ENCODE results near the gene SZRD1.

Gene SZRD1

DNA sequence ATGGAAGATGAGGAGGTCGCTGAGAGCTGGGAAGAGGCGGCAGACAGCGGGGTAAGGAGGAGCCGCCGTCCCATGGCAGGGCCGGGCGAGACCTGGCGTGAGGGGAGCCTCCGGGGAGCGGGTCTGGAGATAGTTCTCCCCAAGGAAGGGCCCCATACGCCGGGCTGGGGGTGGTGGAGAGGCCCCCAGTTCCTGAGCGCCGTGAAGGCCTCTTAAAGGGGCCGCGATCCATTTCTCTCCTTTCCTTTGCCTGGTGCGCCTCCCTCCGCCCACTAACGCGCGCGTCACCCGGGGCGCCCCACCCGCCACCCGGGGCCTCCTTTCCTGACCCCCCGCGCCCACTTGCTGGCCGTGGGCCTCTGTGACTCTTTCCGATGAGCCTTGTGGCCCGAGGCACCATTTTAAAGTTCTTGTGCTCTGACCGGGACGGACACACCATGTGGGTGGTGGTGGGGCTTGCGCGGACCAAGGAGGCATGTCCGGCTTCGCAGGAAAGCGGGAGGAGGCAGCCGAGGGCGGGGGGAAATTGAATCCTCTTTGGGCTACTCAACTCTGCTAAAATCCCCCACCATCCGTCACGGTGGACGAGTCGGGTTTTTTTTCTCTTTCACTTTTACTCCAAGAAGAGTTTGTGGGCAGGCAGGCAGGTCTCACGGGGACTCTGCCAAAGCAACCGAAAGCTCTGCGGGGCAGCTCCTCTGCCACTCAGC is 371 bp downstream of the SZRD1 start:
- peak; percentile 90 for DNase-seq (ENCODE audit: low spot score)

DNA sequence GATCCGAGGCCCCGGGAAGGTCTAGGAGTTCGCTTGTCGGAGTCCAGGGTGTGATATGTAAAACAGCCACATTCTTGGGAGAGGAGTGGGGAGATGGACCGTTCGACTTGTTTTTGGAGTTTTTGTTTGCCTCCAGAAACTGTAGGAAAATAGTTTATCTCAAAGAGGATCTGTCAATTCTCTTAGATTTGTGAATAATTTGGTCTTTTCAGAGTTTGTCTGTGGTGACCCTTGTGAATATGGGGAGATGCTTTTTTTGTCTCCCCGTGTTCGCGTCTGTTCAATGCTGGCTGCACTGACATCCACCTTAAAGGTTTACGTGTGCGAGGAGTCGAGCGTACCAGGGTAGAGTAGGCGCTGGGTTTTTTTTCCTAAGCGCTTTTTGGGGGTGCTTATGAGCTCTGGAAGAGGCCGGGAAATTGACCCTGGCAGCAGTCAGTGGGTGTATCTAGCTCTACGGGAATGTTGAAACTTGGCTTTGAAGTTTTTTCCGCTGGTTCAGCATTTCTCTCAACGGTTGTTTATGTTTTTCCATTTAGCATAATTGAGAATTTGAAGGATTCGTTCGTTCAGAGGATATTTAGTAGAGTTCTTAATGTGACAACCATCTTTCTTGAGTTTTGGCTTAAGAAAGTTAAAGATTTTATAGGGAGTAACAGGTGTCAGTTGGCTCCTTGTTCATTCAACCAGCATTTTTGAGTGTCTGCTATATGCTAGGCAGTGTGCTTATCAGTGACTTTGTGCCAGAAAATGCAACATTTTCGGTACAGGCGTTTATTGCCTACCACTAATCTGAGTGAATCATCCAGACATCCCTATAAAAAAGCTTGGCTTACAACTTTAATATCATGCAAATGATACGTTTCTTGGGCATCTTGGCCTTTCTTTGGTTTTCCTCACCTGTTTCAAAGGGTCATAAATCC is 1.2 kb downstream of the SZRD1 start:
- DNase-seq (ENCODE audit: low spot score) = no peak

DNA sequence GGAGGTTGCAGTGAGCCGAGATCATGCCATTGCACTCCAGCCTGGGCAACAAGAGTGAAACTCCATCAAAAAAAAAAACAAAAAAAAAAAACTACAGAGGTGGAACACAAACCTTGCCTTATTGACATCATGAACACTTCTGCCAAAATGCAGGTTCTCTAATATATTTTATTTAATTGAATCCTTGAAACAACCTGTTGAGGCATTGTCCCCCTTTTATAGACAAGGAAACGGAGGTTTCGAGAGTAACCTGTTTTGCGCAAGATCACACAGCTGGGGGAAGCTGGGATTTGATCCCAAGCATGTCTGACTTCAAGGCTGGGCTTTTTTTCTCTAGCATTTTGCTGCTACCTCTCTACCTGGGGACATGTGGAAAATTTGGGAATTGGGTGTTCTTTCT is 2.8 kb downstream of the SZRD1 start:
- DNase-seq (ENCODE audit: low spot score) = no peak

DNA sequence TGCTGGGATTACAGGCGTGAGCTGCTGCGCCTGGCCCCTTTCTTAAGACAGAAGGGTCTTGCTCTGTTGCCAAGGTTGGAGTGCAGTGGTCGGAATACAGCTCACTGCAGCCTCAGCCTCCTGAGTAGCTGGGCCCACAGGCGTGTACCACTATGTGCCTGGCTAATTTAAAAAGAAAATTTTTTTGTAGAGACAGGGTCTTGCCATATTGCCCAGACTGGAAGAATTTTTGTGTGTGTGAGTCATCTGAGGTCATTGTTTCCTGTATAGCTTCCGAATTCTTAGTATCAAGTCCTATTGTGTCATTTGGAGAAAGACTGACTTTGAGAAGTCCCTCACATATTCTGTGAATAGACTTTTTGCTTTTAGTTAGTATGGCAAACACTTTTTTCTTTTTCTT is 4.7 kb downstream of the SZRD1 start:
- DNase-seq (ENCODE audit: low spot score) = no peak

DNA sequence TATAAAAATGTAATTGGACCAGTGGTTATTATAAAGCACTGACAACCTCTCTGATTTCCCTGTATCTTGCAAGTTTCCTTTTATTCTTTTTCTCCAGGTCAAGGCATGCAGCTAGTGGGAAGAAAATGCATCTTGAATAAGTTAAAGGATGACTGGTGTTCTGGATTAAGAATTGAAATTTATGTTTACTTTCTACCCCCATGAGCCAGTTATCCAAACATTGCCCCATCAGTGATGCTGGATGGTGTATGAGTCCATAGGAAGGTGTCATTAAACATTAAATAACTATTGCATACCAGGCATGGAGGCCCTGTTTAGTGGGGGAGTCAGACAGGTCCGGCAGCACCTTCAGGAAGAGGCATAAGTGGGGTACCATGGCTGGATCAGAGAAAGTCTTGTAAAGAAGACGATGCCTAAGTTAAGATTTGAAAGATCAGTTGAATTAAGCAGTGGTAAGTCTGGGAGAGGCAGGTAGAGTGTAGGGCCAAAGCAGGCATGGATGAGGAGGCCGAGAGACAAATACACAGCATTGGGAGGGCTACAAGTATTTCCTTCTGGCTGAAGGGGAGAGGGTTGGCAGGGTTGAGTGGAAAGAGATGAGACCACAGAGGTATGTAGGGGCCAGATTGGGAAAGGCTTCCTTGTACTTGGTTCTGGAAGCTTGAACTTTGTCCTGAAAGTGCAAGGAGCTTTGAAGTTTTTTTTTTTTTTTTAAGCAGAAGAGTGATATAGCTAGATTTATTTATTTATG is 5.7 kb downstream of the SZRD1 start:
- DNase-seq (ENCODE audit: low spot score) = no peak

DNA sequence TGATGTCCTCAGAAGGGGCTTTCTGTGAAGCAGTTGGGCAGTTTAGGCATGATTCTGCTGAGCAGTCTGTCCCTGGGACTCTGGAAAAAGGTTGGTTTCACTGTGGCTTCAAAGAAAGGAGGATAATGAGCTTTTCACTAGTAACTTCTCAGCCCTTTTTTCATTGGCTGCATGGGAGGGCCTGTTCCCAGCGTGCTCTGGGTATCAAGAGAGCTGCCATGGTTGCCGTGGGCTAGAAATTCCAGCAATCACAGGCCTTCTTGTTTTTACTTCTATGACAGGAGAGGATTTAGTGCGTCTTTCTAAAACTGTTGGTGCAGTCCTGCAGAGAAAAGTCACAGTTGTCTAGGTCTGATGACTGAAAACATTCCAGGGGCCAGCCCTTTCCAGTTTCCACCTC is 7.2 kb downstream of the SZRD1 start:
- DNase-seq (ENCODE audit: low spot score) = no peak

DNA sequence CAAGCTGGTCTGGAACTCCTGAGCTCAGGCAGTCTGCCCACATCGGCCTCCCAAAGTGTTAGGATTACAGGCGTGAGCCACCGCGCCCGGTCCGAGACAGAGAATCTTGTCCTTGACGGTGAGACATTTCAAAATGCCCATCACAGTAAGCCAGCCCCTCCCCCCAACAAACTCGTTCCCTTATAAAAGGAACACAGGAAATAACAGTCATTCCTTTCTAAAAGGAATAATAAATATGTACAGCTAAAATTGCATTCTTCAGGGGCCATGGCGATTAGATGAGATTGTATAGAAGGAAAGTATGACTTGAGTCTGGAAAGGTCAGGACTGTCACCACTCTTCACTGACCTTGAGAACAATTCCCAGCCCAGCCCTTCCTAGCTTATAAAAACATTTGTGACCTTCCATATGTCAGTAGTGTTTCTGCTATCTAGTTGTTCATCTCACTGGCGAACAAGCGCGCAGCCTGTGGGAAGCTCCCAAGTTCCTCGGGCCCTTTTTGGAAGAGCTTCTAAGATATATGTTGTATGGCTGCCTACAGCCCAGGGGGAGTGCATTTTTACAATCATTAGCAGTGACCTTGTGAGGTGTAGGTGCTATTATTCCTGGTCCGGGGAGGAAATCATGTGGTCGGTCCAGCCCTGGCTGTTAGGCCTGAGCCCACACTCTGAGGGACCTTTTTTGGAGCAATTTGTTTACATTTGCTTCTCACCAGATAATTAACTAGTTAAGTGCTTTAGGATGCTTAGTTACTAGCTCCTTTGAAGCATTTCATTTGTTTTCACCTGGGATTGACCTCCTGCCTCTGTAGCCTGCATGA is 8.7 kb downstream of the SZRD1 start:
- DNase-seq (ENCODE audit: low spot score) = no peak

DNA sequence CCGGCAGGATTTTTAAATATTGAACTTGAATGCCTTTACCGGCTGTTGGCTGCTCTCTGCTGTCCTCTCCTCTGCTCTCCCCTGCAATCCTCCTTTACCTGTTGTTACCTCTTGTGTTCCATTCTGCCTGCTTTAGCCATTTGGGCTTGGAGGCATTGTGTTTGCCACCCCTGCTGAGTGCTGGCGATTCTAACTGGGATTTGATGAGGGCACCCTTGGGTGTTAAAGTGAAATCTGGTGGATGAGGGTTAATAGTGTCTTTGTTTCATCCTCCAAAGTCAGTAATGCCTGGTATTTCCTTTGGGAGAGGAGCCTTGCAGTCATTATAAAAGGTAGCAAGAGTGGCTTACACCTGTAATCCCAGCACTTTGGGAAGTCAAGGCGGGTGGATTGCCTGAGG is 9.9 kb downstream of the SZRD1 start:
- no peak for DNase-seq (ENCODE audit: low spot score)

DNA sequence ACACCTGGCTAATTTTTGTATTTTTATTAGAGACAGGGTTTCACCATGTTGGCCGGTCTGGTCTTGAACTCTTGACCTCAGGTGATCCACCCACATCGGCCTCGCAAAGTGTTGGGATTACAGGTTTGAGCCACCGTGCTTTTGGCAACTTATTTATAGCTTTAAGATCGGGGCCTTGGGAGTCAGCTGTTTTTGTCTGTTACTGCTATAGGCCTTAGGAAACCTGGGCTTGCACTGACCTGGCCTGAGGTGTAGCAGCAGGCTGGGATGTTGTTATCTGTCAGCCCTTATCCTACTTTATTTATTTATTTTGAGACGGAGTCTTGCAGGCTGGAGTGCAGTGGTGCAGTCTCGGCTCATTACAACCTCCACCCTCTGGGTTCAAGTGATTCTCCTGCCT is 11.4 kb downstream of the SZRD1 start:
- no peak for DNase-seq (ENCODE audit: low spot score)

DNA sequence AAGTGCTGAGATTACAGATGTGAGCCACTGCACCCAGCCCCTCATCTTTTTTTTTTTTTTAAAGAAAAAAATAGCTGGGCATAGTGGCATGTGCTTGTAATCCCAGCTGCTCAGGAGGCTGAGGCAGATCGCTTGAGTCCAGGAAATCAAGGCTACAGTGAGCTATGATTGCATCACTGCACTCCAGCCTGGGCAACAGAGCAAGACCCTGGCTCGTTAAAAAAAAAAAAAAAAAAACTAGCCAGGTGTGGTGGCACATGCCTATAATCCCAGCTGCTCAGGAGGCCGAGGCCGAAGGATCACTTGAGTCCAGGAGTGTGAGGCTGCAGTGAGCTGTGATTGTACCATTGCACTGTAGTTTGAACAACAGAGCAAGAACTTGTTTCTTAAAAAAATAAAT is 13.8 kb downstream of the SZRD1 start:
- no peak for DNase-seq (ENCODE audit: low spot score)

DNA sequence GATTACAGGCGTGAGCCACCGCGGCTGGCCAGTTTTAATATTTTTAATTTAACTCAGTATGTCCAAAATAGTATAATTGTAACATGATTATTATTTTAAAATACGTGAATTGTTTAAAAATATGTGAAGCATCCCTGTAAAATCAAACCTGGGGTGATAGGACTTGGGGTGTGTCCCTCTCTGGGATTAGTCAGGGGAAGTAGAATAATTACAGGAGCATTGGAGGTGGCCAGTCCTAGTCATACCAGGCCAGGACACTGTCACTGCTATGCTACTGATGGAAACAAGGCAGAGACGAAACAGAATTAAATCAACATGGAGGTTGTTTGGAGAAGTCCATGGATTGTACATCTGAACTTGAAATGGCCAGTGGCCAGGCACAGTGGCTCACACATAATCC is 16.8 kb downstream of the SZRD1 start:
- DNase-seq (ENCODE audit: low spot score) = no peak

DNA sequence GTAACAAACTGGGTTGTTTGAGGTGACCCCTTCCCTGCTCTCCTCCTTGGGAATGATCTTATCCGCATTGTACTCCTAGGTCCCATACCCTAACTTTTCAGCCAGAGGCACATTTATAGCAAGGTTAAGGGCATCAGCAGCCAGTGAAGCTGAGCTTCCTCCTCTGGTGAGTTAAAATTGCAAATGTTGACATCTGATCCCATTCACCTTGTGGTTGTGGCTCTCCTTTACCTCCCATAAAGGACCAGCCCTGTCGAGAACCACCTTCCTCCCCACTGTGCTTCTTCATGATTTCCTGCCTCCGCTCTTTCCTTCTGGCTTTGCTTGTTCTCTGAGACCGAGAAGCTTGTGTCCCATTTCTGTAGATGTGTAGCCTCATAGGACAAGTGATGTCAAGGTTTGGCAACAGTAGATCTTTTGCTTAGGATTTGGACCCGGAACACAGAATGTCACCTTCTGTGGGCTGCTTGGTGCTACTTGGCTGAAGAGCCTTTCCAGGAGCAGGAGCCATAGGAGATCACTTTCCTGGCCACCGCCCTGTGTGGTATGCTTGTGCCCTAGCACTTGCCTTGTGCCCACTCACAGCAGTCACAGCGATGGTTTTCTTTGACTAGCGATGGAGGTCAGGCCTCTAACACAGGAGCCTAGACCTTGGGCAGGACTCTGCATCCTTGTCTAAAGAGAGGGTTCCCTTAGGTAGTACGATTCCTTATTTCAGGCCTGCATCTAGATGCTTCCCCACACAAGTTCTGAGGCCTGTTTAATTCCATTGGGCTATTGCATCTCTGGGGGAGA is 18.8 kb downstream of the SZRD1 start:
- no peak for DNase-seq (ENCODE audit: low spot score)

DNA sequence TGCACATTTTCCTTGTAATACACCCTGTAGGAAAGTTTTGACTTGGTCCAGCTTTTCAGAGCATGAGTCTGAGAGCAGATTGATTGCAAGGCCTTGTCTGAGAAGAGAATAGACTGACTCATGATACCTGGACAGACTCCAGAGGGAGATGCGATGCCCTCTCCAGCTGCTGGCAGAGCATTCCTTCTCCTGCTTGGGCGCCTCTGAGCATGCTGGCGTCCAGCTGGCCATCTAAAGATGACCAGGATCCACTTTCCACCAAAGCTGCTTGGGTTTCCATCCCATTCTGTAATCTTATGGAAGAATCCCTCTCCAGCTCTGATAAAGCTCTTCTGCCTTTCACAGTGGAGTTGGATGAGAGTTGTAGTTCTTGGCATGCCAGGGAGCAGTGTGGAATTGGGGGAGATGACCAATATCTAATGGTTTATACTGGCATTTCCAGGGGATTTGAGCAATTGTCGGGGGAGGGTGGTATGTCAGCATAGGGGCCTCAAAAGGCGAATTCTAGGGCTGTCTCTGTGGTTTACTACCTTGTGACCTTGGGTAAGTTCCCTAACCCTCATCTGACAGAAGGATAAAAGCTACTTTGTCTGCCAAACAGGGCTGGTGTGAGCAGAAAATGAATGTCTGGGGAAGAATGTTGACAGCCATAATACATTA is 19.5 kb downstream of the SZRD1 start:
- peak; percentile 78 for DNase-seq (ENCODE audit: low spot score)

DNA sequence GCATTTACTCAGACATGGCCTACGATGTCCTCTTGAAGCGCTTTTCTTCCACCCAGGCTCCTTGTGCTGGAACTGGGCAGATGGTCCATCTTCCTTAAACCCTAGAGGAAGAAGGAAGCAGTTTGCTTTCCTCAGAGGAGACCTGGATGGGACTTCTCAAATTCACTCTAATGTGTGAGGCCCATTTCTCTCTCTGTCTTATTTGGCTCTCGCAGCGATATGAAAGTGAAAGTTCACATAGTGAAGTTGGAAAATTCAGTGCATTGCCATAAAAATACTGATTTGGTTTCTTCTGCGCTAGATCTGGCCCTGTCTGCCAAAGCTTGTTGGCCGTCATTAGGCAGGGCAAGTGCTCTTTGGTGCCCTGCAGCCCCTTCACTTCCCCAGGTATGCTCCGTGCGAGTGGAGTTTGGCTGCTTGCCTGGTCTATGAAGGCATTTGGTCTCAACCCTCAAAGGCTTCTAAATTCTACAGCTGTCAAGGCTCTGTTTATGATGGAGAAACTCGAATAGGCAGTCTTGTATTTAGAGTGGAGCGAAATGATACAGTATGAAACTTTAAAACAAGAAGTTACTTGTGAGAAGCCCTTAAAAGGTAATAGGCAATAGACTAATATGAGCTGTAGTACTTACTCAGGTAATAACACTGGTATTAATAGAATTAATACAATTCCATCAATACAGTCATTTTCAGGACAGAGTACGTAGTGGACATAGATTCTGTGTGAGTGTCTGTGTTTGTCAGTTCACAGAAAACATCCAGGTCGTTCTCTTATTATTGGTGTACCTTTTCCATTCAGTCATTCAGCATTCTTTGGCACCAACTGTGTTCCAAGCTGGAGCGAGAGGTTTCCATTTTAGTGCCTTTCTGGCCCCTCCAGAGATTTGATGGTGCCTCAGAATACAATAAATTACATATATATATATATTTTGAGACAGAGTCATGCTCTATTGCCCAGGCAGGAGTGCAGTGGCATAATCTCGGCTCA is 20.5 kb downstream of the SZRD1 start:
- DNase-seq (ENCODE audit: low spot score) = peak; percentile 32

DNA sequence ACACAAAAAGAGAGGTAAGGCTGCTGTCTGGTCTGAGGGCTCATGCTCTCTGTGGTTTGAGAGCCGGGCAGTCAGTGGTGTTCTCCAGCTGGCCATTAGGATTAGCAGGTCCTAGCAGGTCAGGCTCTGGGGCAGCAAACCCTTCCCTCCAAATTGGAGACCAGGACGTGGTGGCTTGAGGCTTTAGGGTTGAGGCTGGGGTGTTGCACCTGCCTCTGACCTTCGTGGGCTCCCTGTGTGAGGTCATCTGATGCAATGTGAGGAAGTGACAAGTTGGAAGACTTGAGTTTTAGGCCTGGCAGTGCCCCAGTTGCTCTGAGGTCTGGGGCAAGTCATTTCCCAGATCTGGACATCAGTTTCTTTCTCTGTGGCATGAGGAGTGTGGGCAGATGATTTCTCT is 24.4 kb downstream of the SZRD1 start:
- DNase-seq (ENCODE audit: low spot score) = no peak

DNA sequence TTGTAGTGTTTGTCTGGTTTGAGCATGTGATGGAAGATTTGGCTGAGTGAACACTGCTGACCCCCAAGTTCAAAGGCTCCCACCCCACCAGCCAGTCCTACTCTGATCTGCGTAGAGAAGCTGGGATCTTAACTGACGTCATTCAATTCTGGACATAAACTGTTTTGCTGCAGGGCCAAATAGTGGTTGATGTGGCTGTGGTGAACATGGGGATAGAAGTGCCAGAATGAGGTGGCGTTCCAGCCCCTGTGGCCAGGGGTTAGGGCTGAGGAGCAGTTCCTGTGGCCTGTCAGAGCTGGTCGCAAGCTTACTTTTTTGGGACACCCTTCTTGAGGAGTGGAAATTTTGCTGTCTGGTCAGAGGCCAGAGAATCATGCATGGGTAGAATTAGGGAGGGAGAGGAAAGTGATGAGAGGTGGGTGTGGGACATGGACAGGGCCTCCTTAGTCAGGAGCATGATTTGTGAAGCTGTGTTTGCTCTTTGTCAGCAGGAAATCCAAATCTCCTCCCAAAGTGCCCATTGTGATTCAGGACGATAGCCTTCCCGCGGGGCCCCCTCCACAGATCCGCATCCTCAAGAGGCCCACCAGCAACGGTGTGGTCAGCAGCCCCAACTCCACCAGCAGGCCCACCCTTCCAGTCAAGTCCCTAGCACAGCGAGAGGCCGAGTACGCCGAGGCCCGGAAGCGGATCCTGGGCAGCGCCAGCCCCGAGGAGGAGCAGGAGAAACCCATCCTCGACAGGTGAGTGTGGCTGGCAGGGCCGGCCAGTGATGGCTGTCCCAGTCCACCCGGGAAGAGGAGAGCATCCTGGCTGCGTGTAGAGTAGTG is 25.9 kb downstream of the SZRD1 start:
- DNase-seq (ENCODE audit: low spot score) = no peak

DNA sequence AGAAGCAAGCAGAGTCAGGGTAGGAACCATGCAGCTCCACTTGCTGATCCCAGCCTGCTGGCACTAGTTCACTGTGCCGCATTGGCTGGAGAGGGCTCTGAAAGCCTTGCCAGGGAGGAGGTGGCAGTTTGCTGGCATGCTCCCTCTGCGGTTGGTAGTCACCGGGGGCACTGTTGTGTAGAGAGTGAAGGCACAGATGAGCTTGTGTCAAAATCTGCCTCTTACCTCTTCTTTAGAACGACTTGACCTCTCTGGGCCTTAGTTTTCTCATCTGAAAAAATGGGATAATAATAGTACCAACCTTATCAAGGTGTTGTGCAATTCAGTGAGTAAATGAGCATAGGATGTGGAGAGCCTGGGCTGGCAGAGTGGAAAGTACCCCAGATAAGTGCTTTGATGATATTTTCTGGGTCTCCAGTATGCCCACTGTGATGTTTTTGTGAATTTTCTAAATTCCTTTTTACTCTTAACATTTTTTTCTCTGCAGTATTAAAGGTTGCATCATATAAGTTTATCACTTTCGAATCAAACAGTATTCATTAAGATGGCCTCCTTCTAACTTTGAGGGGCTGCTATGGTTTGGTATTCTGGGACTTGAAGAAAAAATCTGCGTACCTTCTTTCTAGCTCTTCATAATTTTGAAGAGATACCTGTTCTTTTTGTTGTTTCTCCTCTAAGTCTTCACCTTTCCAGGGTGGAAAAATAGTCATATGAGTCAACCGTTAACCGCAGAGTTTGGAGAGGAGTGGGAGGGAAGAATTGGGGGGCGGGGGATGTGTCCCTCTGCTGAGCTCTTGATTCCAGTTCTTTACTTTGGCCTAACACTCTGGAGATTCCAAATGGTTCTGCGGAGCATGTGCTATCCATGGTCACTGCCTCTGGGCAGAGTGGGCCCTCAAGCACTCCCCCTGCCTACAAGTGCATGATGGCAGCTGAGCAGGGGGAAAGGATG is 26.8 kb downstream of the SZRD1 start:
- peak; percentile 48 for DNase-seq (ENCODE audit: low spot score)
